A549 (cell line): ENCODE results near the gene PLXNA3. TPM values are rescaled to one million over a fixed set of nuclear protein-coding genes. Genes with fewer than 3 reads are reported as not detected.
A peak's percentile ranks its signal among the peaks of the same experiment; 100 is the strongest.

Experiments used
- ATAC-seq, 2 experiments: fragments of 200-7000 bp in 1 of 2; fragments of >200 bp in 1 of 2; cut with Nextera tagmentation in 1 of 2; cut with Tn5 transposase in 1 of 2; 3 replicates each; pipeline versions ENCODE4 v1.8.0 to v1.9.1; 2018 to 2020; ENCODE audit warnings: mild to moderate bottlenecking in 1 of 2, moderate library complexity in 1 of 2
- CTCF ChIA-PET: fragments of 300-600 bp; sonication (Branson Sonifier 250); formaldehyde crosslinking; extraction: SDS; loops from one replicate; lab custom pipeline; 2021; ENCODE audit warnings: antibody characterized with exemption, inconsistent platforms; lab: Yijun Ruan, JAX
- POLR2A ChIA-PET: fragments of 350-600 bp; formaldehyde crosslinking; extraction: SDS; loops from one replicate; lab custom pipeline; 2021; ENCODE audit warnings: antibody characterized with exemption, inconsistent platforms; lab: Yijun Ruan, JAX
- DNase-seq, 2 experiments: peaks; one replicate each; pipeline versions ENCODE4 v3.0.0 to v3.0.0-alpha.2; 2011 to 2016; ENCODE audit warnings: low read depth in 1 of 2, low spot score in 1 of 2
- FAIRE-seq: peaks from 2 replicates; lab custom pipeline; 2011; peaks lifted over from hg19 to GRCh38; lab: Jason Lieb, UNC
- H3K27ac ChIP-seq, 2 experiments: fragments of >200 bp; sonication (Bioruptor Twin); formaldehyde crosslinking; 3 replicates each; pipeline ENCODE4 v1.5.1; 2016 to 2017
- H3K4me1 ChIP-seq: fragments of >200 bp; sonication (Bioruptor Twin); formaldehyde crosslinking; 3 replicates; pipeline ENCODE4 v1.6.1; 2016
- H3K4me2 ChIP-seq: fragments of >200 bp; sonication (Bioruptor Twin); formaldehyde crosslinking; 3 replicates; pipeline ENCODE4 v1.6.1; 2016
- H3K4me3 ChIP-seq: fragments of >200 bp; sonication (Bioruptor Twin); formaldehyde crosslinking; 3 replicates; pipeline ENCODE4 v1.5.1; 2016
- H3K9me3 ChIP-seq: fragments of >200 bp; sonication (Bioruptor Twin); formaldehyde crosslinking; 3 replicates; pipeline ENCODE4 v1.6.1; 2016
- ATOH8 ChIP-seq: fragments of 250-450 bp; sonication (Bioruptor Pico); IDR thresholded peaks from 2 replicates; pipeline ENCODE4 v1.5.0; 2020; ENCODE audit warnings: low read depth, mild to moderate bottlenecking, moderate library complexity
- CEBPB ChIP-seq, 2 experiments: fragments of >200 bp in 1 of 2; sonication (Bioruptor Twin) in 1 of 2; formaldehyde crosslinking in 1 of 2; IDR thresholded peaks; 2 replicates each; pipeline ENCODE4 v1.6.1; 2012 to 2016
- EHMT2 ChIP-seq: fragments of 200-600 bp; sonication (generic); IDR thresholded peaks from 2 replicates; pipeline ENCODE4 v1.6.1; 2016; ENCODE audit warnings: antibody characterized with exemption, low read depth, mild to moderate bottlenecking, moderate library complexity
- EP300 ChIP-seq, 2 experiments: fragments of >200 bp; sonication (Bioruptor Twin); formaldehyde crosslinking; IDR thresholded peaks; 2 replicates in 1 of 2; 3 replicates in 1 of 2; pipeline ENCODE4 v1.6.1; 2016 to 2017
- ESRRA ChIP-seq: fragments of 150-350 bp; IDR thresholded peaks from 2 replicates; pipeline ENCODE4 v1.6.1; 2014; ENCODE audit warnings: mild to moderate bottlenecking, low read length, borderline replicate concordance
- HDAC2 ChIP-seq: fragments of 200-600 bp; sonication (generic); IDR thresholded peaks from 2 replicates; pipeline ENCODE4 v1.6.1; 2016
- HEYL ChIP-seq: fragments of 250-450 bp; sonication (Bioruptor Pico); IDR thresholded peaks from 2 replicates; pipeline ENCODE4 v1.8.0; 2021; ENCODE audit warnings: mild to moderate bottlenecking, moderate library complexity
- HOXA7 ChIP-seq: fragments of 250-450 bp; sonication (Bioruptor Pico); IDR thresholded peaks from 2 replicates; pipeline ENCODE4 v1.5.0; 2020; ENCODE audit warnings: mild to moderate bottlenecking, moderate library complexity
- JUN ChIP-seq, 2 experiments: fragments of >200 bp; sonication (Bioruptor Twin); formaldehyde crosslinking; IDR thresholded peaks; 2 replicates in 1 of 2; 3 replicates in 1 of 2; pipeline ENCODE4 v1.6.1; 2016 to 2017
- JUNB ChIP-seq: fragments of >200 bp; sonication (Bioruptor Twin); formaldehyde crosslinking; IDR thresholded peaks from 2 replicates; pipeline ENCODE4 v1.6.1; 2016
- KDM1A ChIP-seq: fragments of 200-600 bp; sonication (generic); IDR thresholded peaks from 2 replicates; pipeline ENCODE4 v1.6.1; 2016; ENCODE audit warnings: low read depth, mild to moderate bottlenecking
- KDM5A ChIP-seq: fragments of 200-600 bp; sonication (generic); IDR thresholded peaks from 2 replicates; pipeline ENCODE4 v1.6.1; 2016; ENCODE audit warnings: antibody characterized with exemption, mild to moderate bottlenecking
- MAFK ChIP-seq: fragments of 450-650 bp; IDR thresholded peaks from 2 replicates; pipeline ENCODE4 v1.6.1; 2014; ENCODE audit not compliant: partially characterized antibody
- NFE2L2 ChIP-seq: fragments of 150-350 bp; conservative IDR thresholded peaks from 2 replicates; pipeline ENCODE4 v1.6.1; 2014; ENCODE audit warnings: low read length
- NPAS2 ChIP-seq: fragments of 250-450 bp; sonication (Bioruptor Pico); IDR thresholded peaks from 2 replicates; pipeline ENCODE4 v1.8.0; 2022; ENCODE audit warnings: mild to moderate bottlenecking, moderate library complexity, borderline replicate concordance
- POLR2AphosphoS2 ChIP-seq: conservative IDR thresholded peaks from 2 replicates; pipeline ENCODE4 v1.6.1; 2012; ENCODE audit warnings: low read length, improper control_type of control experiment, inconsistent platforms
- RAD21 ChIP-seq, 2 experiments: fragments of >200 bp in 1 of 2; sonication (Bioruptor Twin) in 1 of 2; formaldehyde crosslinking in 1 of 2; IDR thresholded peaks in 1 of 2; conservative IDR thresholded peaks in 1 of 2; 2 replicates in 1 of 2; 3 replicates in 1 of 2; pipeline ENCODE4 v1.6.1; 2012 to 2018; ENCODE audit warnings: inconsistent platforms in 1 of 2
- RARB ChIP-seq: fragments of 250-450 bp; sonication (Bioruptor Pico); IDR thresholded peaks from 2 replicates; pipeline ENCODE4 v1.8.0; 2021; ENCODE audit warnings: mild to moderate bottlenecking, moderate library complexity
- RCOR1 ChIP-seq: fragments of 150-350 bp; IDR thresholded peaks from 2 replicates; pipeline ENCODE4 v1.6.1; 2014; ENCODE audit warnings: antibody characterized with exemption, low read length, low read depth
- RFX5 ChIP-seq: fragments of 450-650 bp; IDR thresholded peaks from 2 replicates; pipeline ENCODE4 v1.7.1; 2014; ENCODE audit warnings: antibody characterized with exemption, mild to moderate bottlenecking, moderate library complexity
- USF2 ChIP-seq: fragments of 450-650 bp; IDR thresholded peaks from 2 replicates; pipeline ENCODE4 v1.6.1; 2014; ENCODE audit warnings: antibody characterized with exemption
- ZNF302 ChIP-seq: fragments of 250-450 bp; sonication (Bioruptor Pico); IDR thresholded peaks from 2 replicates; pipeline ENCODE4 v1.9.0; 2021; ENCODE audit warnings: inconsistent platforms, mild to moderate bottlenecking, moderate library complexity
- ZSCAN20 ChIP-seq: fragments of 250-450 bp; sonication (Bioruptor Pico); IDR thresholded peaks from 2 replicates; pipeline ENCODE4 v1.8.0; 2022; ENCODE audit warnings: mild to moderate bottlenecking, moderate library complexity
- WGBS: methylation state at CpG from one replicate; pipeline ENCODE4 v1.1.6; 2017; ENCODE audit errors: missing lambda C conversion rate; 5-methylcytosine and 5-hydroxymethylcytosine counted together
- polyA plus RNA-seq, 4 experiments: library from polyadenylated mRNA; depleted of rRNA in 3 of 4; stranded (reverse); fragments of >200 nt; fragmentation: RNase III in 1 of 4; extraction: RNeasy Plus Mini Kit Qiagen cat#74134 plus additional on column Dnase treatment in 1 of 4; gene quantifications; 2 replicates in 3 of 4; 3 replicates in 1 of 4; pipeline ENCODE4 v1.2.3, GENCODE V29; 2011 to 2017
- TF ChIP-seq, protein P1 (sequence below): fragments of >200 bp; sonication (Bioruptor Twin); formaldehyde crosslinking; IDR thresholded peaks from 3 replicates; pipeline ENCODE4 v1.5.1; 2016

The PLXNA3 gene
- polyA plus RNA-seq, 2 of the 4 experiments (the other 2 are of a cell fraction): 3.4 to 10.1 TPM

GRCh38 chrX:154517101-154517781, 59.2 kb downstream of the PLXNA3 start:
- CTCF ChIA-PET: interaction anchor here (1.7 to 2.4 kb wide), 2 partner anchors 9 to 144 kb away, joined by 3 to 8 read pairs; no protein-coding TSS in a partner anchor

GRCh38 chrX:154519389-154519788, 61.3 kb downstream of the PLXNA3 start:
- FAIRE-seq: no peak
- ATAC-seq: no peak
- CTCF ChIA-PET: no interaction called here
- Histone ChIP-seq H3K27ac (no peak overlapping the region), H3K9me3 (no peaks in the 10 kb centered on the region), H3K4me2 (no peak overlapping the region), H3K4me1 (peaks cover 10% of the 10 kb centered on the region; the same call in 2 of the 3 replicates), H3K4me3 (no peak overlapping the region)
- DNase-seq: no peak
- POLR2A ChIA-PET: interaction anchor here (0.5 kb wide), 1 partner anchor 105 kb away, joined by 3 read pairs; no protein-coding TSS in a partner anchor
- 93% methylated on average over 8 of the region's 8 CpGs for WGBS
- TF ChIP-seq POLR2AphosphoS2: 0 out of 2 replicates have a peak, but pooled peaks have one; percentile 39
- TF ChIP-seq EP300 (IDR thresholded peaks at IDR 0.05): no peak
- no peak for TF ChIP-seq MAFK
- TF ChIP-seq RARB (CRISPR knock-in tag): no peak
- TF ChIP-seq HDAC2: no peak

More at GRCh38 chrX:154517101-154517781, 59.2 kb downstream of the PLXNA3 start:
- H3K4me2 ChIP-seq: peak overlapping the region; percentile 79
- H3K4me1 ChIP-seq: peaks cover 10% of the 10 kb centered on the region; the same call in 2 of the 3 replicates
- no peak for TF ChIP-seq CEBPB (IDR thresholded peaks at IDR 0.05)
- no peak for TF ChIP-seq POLR2AphosphoS2
- no peak for TF ChIP-seq USF2
- TF ChIP-seq MAFK: no peak
- TF ChIP-seq ATOH8 (CRISPR knock-in tag): no peak
- TF ChIP-seq ZNF302: no peak
- no peak for TF ChIP-seq ZSCAN20 (CRISPR knock-in tag)
- TF ChIP-seq HOXA7 (CRISPR knock-in tag): no peak
- TF ChIP-seq, all 56 proteins: peak for 0
- Histone ChIP-seq H3K4me3 (no peak overlapping the region), H3K9me3 (no peaks in the 10 kb centered on the region), H3K27ac (peak overlapping the region in 1 of 2 experiments; percentile 86; a peak in 2 of 6 replicates)
- DNase-seq (no peak), ATAC-seq (no peak), FAIRE-seq (no peak)
- WGBS: 91% methylated on average over 20 of the region's 25 CpGs
- POLR2A ChIA-PET: interaction anchor here (1.3 kb wide), 1 partner anchor 27 kb away, joined by 3 read pairs; the partner anchor contains the start of gene SLC10A3

DNA sequence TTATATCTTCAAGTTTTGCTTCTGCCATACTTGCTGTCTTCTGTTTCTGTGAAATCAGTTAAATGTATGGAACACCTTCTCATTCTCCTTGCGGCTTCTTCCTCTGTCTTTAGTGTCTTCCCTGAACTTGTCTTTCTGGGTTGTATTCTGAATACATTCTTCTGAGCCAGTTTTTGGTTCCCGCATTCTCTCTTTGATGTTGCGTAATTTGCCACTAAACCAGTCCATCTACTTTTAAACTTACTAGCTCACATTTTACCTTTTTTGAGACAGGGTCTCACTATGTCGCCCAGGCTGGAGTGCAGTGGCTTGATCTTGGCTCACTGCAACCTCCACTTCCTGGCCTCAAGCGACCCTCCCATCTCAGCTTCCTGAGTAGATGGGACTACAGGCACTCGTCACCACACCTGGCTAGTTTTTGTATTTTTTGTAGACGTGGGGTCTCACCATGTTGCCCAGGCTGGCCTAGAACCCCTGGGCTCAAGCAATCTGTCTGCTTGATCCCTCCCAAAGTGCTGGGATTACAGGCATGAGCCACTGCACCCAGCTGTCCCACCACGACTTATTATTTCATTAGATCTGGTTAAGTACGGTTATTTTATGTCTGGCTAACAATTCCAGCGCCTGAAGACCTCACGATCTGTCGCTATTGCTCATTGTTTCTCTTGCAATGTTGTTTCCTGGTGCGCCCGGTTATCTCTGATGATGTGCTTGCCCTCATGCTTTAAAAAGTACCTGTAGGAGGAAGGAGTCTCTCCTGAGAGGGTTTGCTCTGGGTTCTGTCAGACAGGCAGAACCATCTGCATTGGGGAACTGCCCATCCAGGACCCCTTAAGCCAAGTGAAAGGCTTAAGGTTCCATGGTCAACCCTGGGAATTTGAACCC, 67.8 kb downstream of the PLXNA3 start:
- Histone ChIP-seq H3K27ac (peak overlapping the region; percentile 72 to 93), H3K4me1 (peaks cover 57% of the 10 kb centered on the region), H3K9me3 (no peaks in the 10 kb centered on the region), H3K4me2 (peak overlapping the region; percentile 49; the same call in 1 of the 3 replicates), H3K4me3 (no peak overlapping the region)
- ChIA-PET POLR2A (interaction anchor here (1.3 to 1.8 kb wide), 2 partner anchors 36 to 153 kb away, joined by 4 to 6 read pairs; partner anchors contain the start of gene SLC10A3), CTCF (interaction anchor here (1.1 to 3.6 kb wide), 6 partner anchors 8 to 223 kb away, joined by 3 to 20 read pairs (median 9); partner anchors contain the start of gene SLC10A3)
- ATAC-seq (peak in 1 of 2 experiments; percentile 2; a peak in 1 of 6 replicates), DNase-seq (peak in 1 of 2 experiments; percentile 57), FAIRE-seq (no peak)
- WGBS: 73% methylated on average over 14 of the region's 14 CpGs
- no peak for TF ChIP-seq USF2
- no peak for TF ChIP-seq RFX5
- TF ChIP-seq KDM5A: no peak
- TF ChIP-seq RARB (CRISPR knock-in tag): peak; percentile 91
- TF ChIP-seq, protein P1, sequence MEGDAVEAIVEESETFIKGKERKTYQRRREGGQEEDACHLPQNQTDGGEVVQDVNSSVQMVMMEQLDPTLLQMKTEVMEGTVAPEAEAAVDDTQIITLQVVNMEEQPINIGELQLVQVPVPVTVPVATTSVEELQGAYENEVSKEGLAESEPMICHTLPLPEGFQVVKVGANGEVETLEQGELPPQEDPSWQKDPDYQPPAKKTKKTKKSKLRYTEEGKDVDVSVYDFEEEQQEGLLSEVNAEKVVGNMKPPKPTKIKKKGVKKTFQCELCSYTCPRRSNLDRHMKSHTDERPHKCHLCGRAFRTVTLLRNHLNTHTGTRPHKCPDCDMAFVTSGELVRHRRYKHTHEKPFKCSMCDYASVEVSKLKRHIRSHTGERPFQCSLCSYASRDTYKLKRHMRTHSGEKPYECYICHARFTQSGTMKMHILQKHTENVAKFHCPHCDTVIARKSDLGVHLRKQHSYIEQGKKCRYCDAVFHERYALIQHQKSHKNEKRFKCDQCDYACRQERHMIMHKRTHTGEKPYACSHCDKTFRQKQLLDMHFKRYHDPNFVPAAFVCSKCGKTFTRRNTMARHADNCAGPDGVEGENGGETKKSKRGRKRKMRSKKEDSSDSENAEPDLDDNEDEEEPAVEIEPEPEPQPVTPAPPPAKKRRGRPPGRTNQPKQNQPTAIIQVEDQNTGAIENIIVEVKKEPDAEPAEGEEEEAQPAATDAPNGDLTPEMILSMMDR: no peak
- TF ChIP-seq JUNB: no peak
- TF ChIP-seq ZSCAN20 (CRISPR knock-in tag): no peak
- 0 out of 2 replicates have a peak, but pooled peaks have one; percentile 63 for TF ChIP-seq POLR2AphosphoS2
- TF ChIP-seq JUN (IDR thresholded peaks at IDR 0.05): 0 out of 5 replicates have a peak, but pooled peaks of 1 of the 2 experiments have one; percentile 15
- TF ChIP-seq KDM1A: no peak
- no peak for TF ChIP-seq NFE2L2
- TF ChIP-seq HOXA7 (CRISPR knock-in tag): peak; percentile 96
- TF ChIP-seq RAD21 (conservative IDR thresholded peaks at IDR 0.05 in 1 of 2, IDR thresholded peaks at IDR 0.05 in 1 of 2): no peak
- TF ChIP-seq RCOR1: no peak
- no peak for TF ChIP-seq EHMT2
- no peak for TF ChIP-seq HEYL (CRISPR knock-in tag)
- TF ChIP-seq ESRRA: no peak
- TF ChIP-seq ZNF302: no peak
- no peak for TF ChIP-seq NPAS2 (CRISPR knock-in tag)
